ENCODE results near the gene ANKRD37.

GRCh38 chr4:185379326-185380295, 17.0 kb upstream of the ANKRD37 start:
- TF ChIP-seq, protein P1, sequence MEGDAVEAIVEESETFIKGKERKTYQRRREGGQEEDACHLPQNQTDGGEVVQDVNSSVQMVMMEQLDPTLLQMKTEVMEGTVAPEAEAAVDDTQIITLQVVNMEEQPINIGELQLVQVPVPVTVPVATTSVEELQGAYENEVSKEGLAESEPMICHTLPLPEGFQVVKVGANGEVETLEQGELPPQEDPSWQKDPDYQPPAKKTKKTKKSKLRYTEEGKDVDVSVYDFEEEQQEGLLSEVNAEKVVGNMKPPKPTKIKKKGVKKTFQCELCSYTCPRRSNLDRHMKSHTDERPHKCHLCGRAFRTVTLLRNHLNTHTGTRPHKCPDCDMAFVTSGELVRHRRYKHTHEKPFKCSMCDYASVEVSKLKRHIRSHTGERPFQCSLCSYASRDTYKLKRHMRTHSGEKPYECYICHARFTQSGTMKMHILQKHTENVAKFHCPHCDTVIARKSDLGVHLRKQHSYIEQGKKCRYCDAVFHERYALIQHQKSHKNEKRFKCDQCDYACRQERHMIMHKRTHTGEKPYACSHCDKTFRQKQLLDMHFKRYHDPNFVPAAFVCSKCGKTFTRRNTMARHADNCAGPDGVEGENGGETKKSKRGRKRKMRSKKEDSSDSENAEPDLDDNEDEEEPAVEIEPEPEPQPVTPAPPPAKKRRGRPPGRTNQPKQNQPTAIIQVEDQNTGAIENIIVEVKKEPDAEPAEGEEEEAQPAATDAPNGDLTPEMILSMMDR (IDR thresholded peaks at IDR 0.05), result no peak
- TF ChIP-seq POLR2A (IDR thresholded peaks at IDR 0.05), result no peak
